Mucosa of descending colon (tissue), 3 donors: ENCODE results near the gene FURIN. TPM values are rescaled to one million over a fixed set of nuclear protein-coding genes. Genes with fewer than 3 reads are reported as not detected.

ENCODE experiments used
- ATAC-seq: fragments of 200-7000 bp; cut with Tn5 transposase; one replicate; pipeline ENCODE4 v1.9.1; 2020; ENCODE audit warnings: mild to moderate bottlenecking, moderate library complexity
- DNase-seq, 3 donors: peaks; one replicate each; pipeline ENCODE4 v3.0.0-alpha.2; 2020
- H3K36me3 ChIP-seq: fragments of 200-600 bp; one replicate; pipeline ENCODE4 v1.8.0; 2021; ENCODE audit warnings: low read depth, mild to moderate bottlenecking
- H3K4me1 ChIP-seq: fragments of 200-600 bp; one replicate; pipeline ENCODE4 v1.8.0; 2021; ENCODE audit warnings: low read depth, mild to moderate bottlenecking
- H3K4me3 ChIP-seq: fragments of 200-600 bp; one replicate; pipeline ENCODE4 v1.8.0; 2021; ENCODE audit warnings: mild to moderate bottlenecking
- H3K9me3 ChIP-seq: fragments of 200-600 bp; one replicate; pipeline ENCODE4 v1.8.0; 2021; ENCODE audit warnings: mild to moderate bottlenecking
- CTCF ChIP-seq: fragments of 200-600 bp; IDR thresholded peaks from one replicate; pipeline ENCODE4 v1.8.0; 2022; ENCODE audit warnings: antibody characterized with exemption, mild to moderate bottlenecking
- intact Hi-C, 2 donors: fragments of 100-400 bp; cut with DNase I in 1 of 2; cut with micrococcal nuclease in 1 of 2; formaldehyde crosslinking; loops; one replicate each; pipeline versions ENCODE4 v1.11.0 to v1.11.1; 2022; cut with DNase I, micrococcal nuclease
- total RNA-seq, 3 donors: library from RNA; stranded (reverse); fragmentation: NEBNext Ultra II Directional in 2 of 3; extraction: Animal tissue kit (Norgen Biotek cat#: 25700) in 2 of 3; gene quantifications; one replicate each; pipeline versions ENCODE4 v1.2.1 to v1.2.4, GENCODE V29; 2021 to 2023
- donor health status: DM: no; HTN: no; CAD: no; lungs with moderate emphysema.
- donor health status: DM: no; HTN: no; CAD: no.
- donor health status: DM: no; HTN: yes; CAD: no.

Gene FURIN
- total RNA-seq, 3 donors from 2014 or later: 65.9 to 83.4 (median 67.4) TPM

GRCh38 chr15:90910441-90911301 is 42.3 kb downstream of the FURIN start:
- peaks cover 23% of the 10 kb centered on the region for H3K36me3 ChIP-seq
- DNase-seq (peak in 2 of 3 donors; percentile 12 to 38), ATAC-seq (no peak)
- H3K4me3 ChIP-seq: no peak overlapping the region
- intact Hi-C loops: no loop called here
- no peaks in the 10 kb centered on the region for H3K4me1 ChIP-seq
- no peak for TF ChIP-seq CTCF
- H3K9me3 ChIP-seq: no peaks in the 10 kb centered on the region

- intact Hi-C loops: no loop called here
- no peaks in the 10 kb centered on the region for H3K9me3 ChIP-seq
- peaks cover 23% of the 10 kb centered on the region for H3K36me3 ChIP-seq
- no peak overlapping the region for H3K4me3 ChIP-seq
- DNase-seq (peak in 2 of 3 donors; percentile 21 to 30), ATAC-seq (no peak)
- H3K4me1 ChIP-seq: no peaks in the 10 kb centered on the region
- TF ChIP-seq CTCF: no peak
Measured at GRCh38 chr15:90911302-90911623, 42.9 kb downstream of the FURIN start.

DNA sequence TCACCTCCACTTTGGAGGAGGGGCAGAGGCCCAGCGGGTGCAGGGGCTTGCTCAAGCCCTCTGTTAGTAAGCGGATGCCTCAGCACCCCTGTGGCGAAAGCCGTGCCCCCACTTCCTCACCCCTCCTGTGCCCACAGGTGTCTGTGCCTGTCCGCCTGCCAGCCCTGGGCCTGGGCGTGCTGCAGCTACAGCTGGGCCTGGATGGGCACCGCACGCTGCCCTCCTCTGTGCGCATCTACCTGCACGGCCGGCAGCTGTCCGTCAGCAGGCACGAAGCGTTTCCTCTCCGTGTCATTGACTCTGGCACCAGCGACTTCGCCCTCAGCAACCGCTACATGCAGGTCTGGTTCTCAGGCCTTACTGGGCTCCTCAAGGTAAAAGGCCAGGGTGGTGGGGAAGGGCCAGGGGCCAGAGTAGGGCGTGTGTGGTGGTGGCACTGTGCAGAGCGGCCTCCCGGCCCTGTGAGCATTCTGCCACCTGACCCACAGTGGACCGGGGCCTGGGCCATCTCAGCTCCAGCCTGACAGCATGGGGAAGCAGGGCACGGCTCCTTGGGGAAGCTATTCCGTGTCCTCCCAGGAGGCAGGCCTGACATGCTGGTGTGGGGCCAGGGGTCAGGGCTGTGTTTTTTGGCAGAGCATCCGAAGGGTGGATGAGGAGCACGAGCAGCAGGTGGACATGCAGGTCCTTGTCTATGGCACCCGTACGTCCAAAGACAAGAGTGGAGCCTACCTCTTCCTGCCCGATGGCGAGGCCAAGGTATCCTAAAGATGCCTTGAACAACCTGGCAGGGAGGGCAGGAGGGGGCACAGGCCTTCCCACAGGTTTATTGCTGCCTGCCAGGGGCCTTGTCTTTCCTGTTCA is 43.8 kb downstream of the FURIN start:
- Histone ChIP-seq H3K4me3 (no peak overlapping the region), H3K4me1 (no peaks in the 10 kb centered on the region), H3K9me3 (no peaks in the 10 kb centered on the region), H3K36me3 (peaks cover 23% of the 10 kb centered on the region)
- DNase-seq (peak in 2 of 3 donors; percentile 19 to 35), ATAC-seq (no peak)
- intact Hi-C loops: no loop called here
- TF ChIP-seq CTCF: no peak

DNA sequence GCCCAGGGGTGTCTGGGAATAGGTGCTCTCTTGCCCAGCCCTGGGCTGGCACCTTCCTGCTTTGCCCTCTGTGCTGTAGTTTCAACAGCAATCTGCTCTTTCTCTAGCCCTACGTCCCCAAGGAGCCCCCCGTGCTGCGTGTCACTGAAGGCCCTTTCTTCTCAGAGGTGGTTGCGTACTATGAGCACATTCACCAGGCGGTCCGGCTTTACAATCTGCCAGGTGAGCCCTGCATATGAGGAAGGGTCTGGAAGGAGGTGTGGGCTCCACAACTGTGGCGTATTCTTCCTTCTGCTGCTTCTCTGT is 44.3 kb downstream of the FURIN start:
- TF ChIP-seq CTCF: no peak
- Histone ChIP-seq H3K9me3 (no peaks in the 10 kb centered on the region), H3K36me3 (peaks cover 23% of the 10 kb centered on the region), H3K4me1 (no peaks in the 10 kb centered on the region), H3K4me3 (no peak overlapping the region)
- intact Hi-C loops: no loop called here
- peak in 1 of 3 donors; percentile 21 for DNase-seq
- no peak for ATAC-seq

DNA sequence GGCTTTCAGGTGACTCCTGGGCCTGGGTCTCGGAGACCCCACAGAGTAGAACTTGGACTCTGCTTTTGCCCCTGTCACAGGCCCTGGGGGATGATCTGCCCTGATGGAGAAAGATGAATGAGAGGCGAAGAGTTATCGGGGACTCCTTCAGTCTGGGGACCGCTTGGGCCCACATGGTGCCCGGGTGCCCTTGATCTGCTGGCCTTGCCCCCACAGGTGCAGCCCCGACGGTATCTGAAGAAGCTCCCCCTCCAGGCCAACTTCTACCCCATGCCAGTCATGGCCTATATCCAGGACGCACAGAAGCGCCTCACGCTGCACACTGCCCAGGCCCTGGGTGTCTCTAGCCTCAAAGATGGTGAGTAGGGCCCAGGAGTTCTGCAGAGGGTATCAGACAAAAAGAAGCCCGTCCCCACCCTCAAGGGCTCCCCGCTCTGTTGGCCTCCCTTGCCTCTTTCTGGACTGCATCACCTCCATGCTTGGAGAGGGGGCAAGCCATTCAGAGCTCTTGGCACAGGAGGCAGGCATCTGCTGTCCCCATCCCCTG is 45.1 kb downstream of the FURIN start:
- no peaks in the 10 kb centered on the region for H3K4me1 ChIP-seq
- H3K9me3 ChIP-seq: no peaks in the 10 kb centered on the region
- TF ChIP-seq CTCF: no peak
- no peak overlapping the region for H3K4me3 ChIP-seq
- intact Hi-C loops: no loop called here
- DNase-seq (peak in 1 of 3 donors; percentile 16), ATAC-seq (no peak)
- H3K36me3 ChIP-seq: peaks cover 23% of the 10 kb centered on the region
